GM12878 (cell line): ENCODE results near the gene MYO16. TPM values are rescaled to one million over a fixed set of nuclear protein-coding genes. Genes with fewer than 3 reads are reported as not detected.

Source experiments
- ATAC-seq: fragments of 200-7000 bp; cut with Tn5 transposase; 3 replicates; pipeline ENCODE4 v1.9.1; 2020; ENCODE audit warnings: mild to moderate bottlenecking, moderate library complexity
- BruUV-seq: library from RNA; stranded (reverse); fragments of 400-500 nt; replicated peaks from 2 replicates; lab custom pipeline; 2021; lab: Mats Ljungman, UMichigan
- CTCF ChIA-PET: fragments of 300-600 bp; sonication (Branson Sonifier 250); formaldehyde crosslinking; extraction: SDS; loops from one replicate; lab custom pipeline; 2021; ENCODE audit warnings: inconsistent platforms; lab: Yijun Ruan, JAX
- POLR2A ChIA-PET: fragments of 350-600 bp; formaldehyde crosslinking; extraction: SDS; loops from one replicate; lab custom pipeline; 2021; ENCODE audit warnings: inconsistent platforms; lab: Charles Lee
- RAD21 ChIA-PET: fragments of 300-600 bp; sonication (Branson Sonifier 250); formaldehyde crosslinking; loops from one replicate; lab custom pipeline; 2023; ENCODE audit warnings: antibody characterized with exemption; ENCODE audit not compliant: unreplicated experiment; lab: Charles Lee
- SMC1A ChIA-PET: fragments of 300-600 bp; sonication (Branson Sonifier 250); formaldehyde crosslinking; loops from one replicate; lab custom pipeline; 2023; ENCODE audit not compliant: unreplicated experiment, uncharacterized antibody; lab: Charles Lee
- DNase-seq: peaks from one replicate; pipeline ENCODE4 v3.0.0-alpha.2; 2011; ENCODE audit warnings: low read depth, low spot score
- FAIRE-seq: peaks from 3 replicates; lab custom pipeline; 2011; peaks lifted over from hg19 to GRCh38; lab: Jason Lieb, UNC
- H2AFZ ChIP-seq: 2 replicates; pipeline ENCODE4 v1.6.0; 2011; ENCODE audit warnings: low read depth, low read length, control low read depth; ENCODE audit not compliant: control insufficient read depth
- H3K27ac ChIP-seq: 2 replicates; pipeline ENCODE4 v1.5.1; 2011; ENCODE audit warnings: control low read depth; ENCODE audit not compliant: control insufficient read depth, insufficient read depth
- H3K27me3 ChIP-seq, 2 experiments: replicated peaks in 1 of 2; 2 replicates each; pipeline versions ENCODE4 v1.6.0 to v1.6.1; 2011; ENCODE audit warnings: low read length in 1 of 2; ENCODE audit not compliant: control insufficient read depth in 2 of 2, insufficient read depth in 2 of 2
- H3K36me3 ChIP-seq, 2 experiments: 2 replicates each; pipeline ENCODE4 v1.5.1; 2011; ENCODE audit warnings: low read length in 1 of 2; ENCODE audit not compliant: control insufficient read depth in 2 of 2, insufficient read depth in 2 of 2
- H3K4me1 ChIP-seq: 2 replicates; pipeline ENCODE4 v1.6.1; 2011; ENCODE audit warnings: mild to moderate bottlenecking, low read length, moderate library complexity, mixed read lengths; ENCODE audit not compliant: control insufficient read depth, insufficient read depth
- H3K4me2 ChIP-seq: 2 replicates; pipeline ENCODE4 v1.6.0; 2011; ENCODE audit warnings: control low read depth; ENCODE audit not compliant: control insufficient read depth, insufficient read depth
- H3K4me3 ChIP-seq: fragments of 200-600 bp; sonication (generic); 2 replicates; pipeline ENCODE4 v1.5.1; 2016
- H3K79me2 ChIP-seq: 2 replicates; pipeline ENCODE4 v1.6.0; 2011; ENCODE audit warnings: low read length; ENCODE audit not compliant: control insufficient read depth, insufficient read depth
- H3K9ac ChIP-seq: 2 replicates; pipeline ENCODE4 v1.8.0; 2011; ENCODE audit warnings: low read length, control low read depth, mixed read lengths; ENCODE audit not compliant: control insufficient read depth, insufficient read depth
- H3K9me3 ChIP-seq: replicated peaks from 3 replicates; pipeline ENCODE4 v1.5.1; 2011; ENCODE audit warnings: mild to moderate bottlenecking, low read length; ENCODE audit not compliant: control insufficient read depth, insufficient read depth
- H4K20me1 ChIP-seq: 2 replicates; pipeline ENCODE4 v1.6.0; 2011; ENCODE audit not compliant: control insufficient read depth, insufficient read depth
- BHLHE40 ChIP-seq, 2 experiments: fragments of 450-650 bp in 1 of 2; IDR thresholded peaks; 2 replicates each; pipeline ENCODE4 v1.6.1; 2011 to 2017; ENCODE audit warnings: low read depth in 2 of 2, borderline replicate concordance in 1 of 2, improper control_type of control experiment in 1 of 2, low read length in 1 of 2, mild to moderate bottlenecking in 1 of 2
- GABPA ChIP-seq: IDR thresholded peaks from 2 replicates; pipeline ENCODE4 v1.6.1; 2014; ENCODE audit warnings: antibody characterized with exemption, low read depth, mild to moderate bottlenecking, inconsistent platforms
- HDGF ChIP-seq: fragments of 450-650 bp; IDR thresholded peaks from 2 replicates; pipeline ENCODE4 v1.6.1; 2016; ENCODE audit warnings: antibody characterized with exemption
- IRF5 ChIP-seq: fragments of 450-650 bp; IDR thresholded peaks from 2 replicates; pipeline ENCODE4 v1.6.1; 2017; ENCODE audit warnings: borderline replicate concordance
- NR2C1 ChIP-seq: fragments of 450-650 bp; IDR thresholded peaks from 2 replicates; pipeline ENCODE4 v1.6.1; 2017; ENCODE audit warnings: antibody characterized with exemption, mild to moderate bottlenecking, moderate library complexity
- POLR2A ChIP-seq: IDR thresholded peaks from 2 replicates; pipeline ENCODE4 v1.6.1; 2011; ENCODE audit warnings: low read depth, mild to moderate bottlenecking, low read length
- ZBED1 ChIP-seq: IDR thresholded peaks from 2 replicates; pipeline ENCODE4 v1.6.1; 2016; ENCODE audit warnings: borderline replicate concordance
- WGBS: methylation state at CpG from one replicate; pipeline ENCODE4 v1.1.6; 2016; ENCODE audit warnings: low lambda C conversion rate; ENCODE audit not compliant: insufficient replicate concordance, insufficient coverage; ENCODE audit errors: missing lambda C conversion rate; 5-methylcytosine and 5-hydroxymethylcytosine counted together
- in situ Hi-C: fragments of 300-500 bp; cut with MboI; formaldehyde crosslinking; loops from 9 replicates; pipeline ENCODE4 v1.14.3; 2018; ENCODE audit warnings: mixed read lengths
- intact Hi-C: fragments of 100-400 bp; cut with micrococcal nuclease; formaldehyde crosslinking; loops from one replicate; pipeline ENCODE4 v1.14.2; 2022; ENCODE audit not compliant: unreplicated experiment
- polyA plus RNA-seq, 11 experiments: library from polyadenylated mRNA; depleted of rRNA in 4 of 11; unstranded in 6 of 11; stranded (reverse) in 5 of 11; fragments of >200 nt; fragmentation: Nextera tagmentation in 4 of 11; fragmentation: Illumina TruSeq in 1 of 11; extraction: Ambion mirVana in 4 of 11; extraction: Trizol in 1 of 11; gene quantifications; 1 replicate in 1 of 11; 2 replicates in 10 of 11; pipeline versions ENCODE4 v1.2.1 to v1.2.3, GENCODE V29; 2011 to 2016; ENCODE audit warnings: inconsistent platforms in 2 of 11, missing spikeins in 2 of 11, low read depth in 1 of 11
- total RNA-seq, 4 experiments: library from RNA; depleted of rRNA in 3 of 4; stranded (reverse); fragments of >200 nt in 3 of 4; fragmentation: Illumina TruSeq in 1 of 4; extraction: Trizol in 1 of 4; gene quantifications; 2 replicates each; pipeline versions ENCODE4 v1.2.1 to v1.2.3, GENCODE V29; 2013 to 2021
- TF ChIP-seq, protein P1 (sequence below): IDR thresholded peaks from 2 replicates; pipeline ENCODE4 v1.6.1; 2012; ENCODE audit warnings: improper control_type of control experiment, low read depth, low read length; ENCODE audit not compliant: insufficient replicate concordance
- TF ChIP-seq, protein P2 (sequence below): fragments of 450-650 bp; IDR thresholded peaks from 2 replicates; pipeline ENCODE4 v1.6.1; 2017; ENCODE audit warnings: low read depth, mild to moderate bottlenecking, moderate library complexity
- TF ChIP-seq, protein P3 (sequence below): fragments of 450-650 bp; IDR thresholded peaks from 2 replicates; pipeline ENCODE4 v1.6.1; 2017; ENCODE audit warnings: mild to moderate bottlenecking, moderate library complexity

MYO16 gene
- total and polyA plus RNA-seq, 10 of the 15 experiments (the other 5 are each of a cell fraction or from before 2014, with no cell fraction given): under 0.01 to 1.7 (median 0.05) TPM; not detected in 4

GRCh38 chr13:108632649-108633167 lies 3.3 kb downstream of the MYO16 start:
- WGBS: 25% methylated on average over 5 of the region's 5 CpGs
- H3K9ac ChIP-seq: no peak overlapping the region
- in situ Hi-C loops (no loop called here), intact Hi-C loops (no loop called here)
- H3K27me3 ChIP-seq: no peaks in the 10 kb centered on the region
- H3K4me2 ChIP-seq: no peak overlapping the region
- RAD21 ChIA-PET: interaction anchor here (1.3 to 1.7 kb wide), 2 partner anchors 35 to 57 kb away, joined by 4 read pairs; no protein-coding TSS in a partner anchor
- H3K79me2 ChIP-seq: no peaks in the 10 kb centered on the region
- ATAC-seq (peak; percentile 61), FAIRE-seq (no peak), DNase-seq (no peak)
- CTCF ChIA-PET: interaction anchor here (0.7 to 1.8 kb wide), 2 partner anchors 21 to 262 kb away, joined by 3 to 5 read pairs; no protein-coding TSS in a partner anchor
- H3K4me3 ChIP-seq: no peak overlapping the region
- no peaks in the 10 kb centered on the region for H4K20me1 ChIP-seq
- POLR2A ChIA-PET: no interaction called here
- H3K9me3 ChIP-seq: no peaks in the 10 kb centered on the region
- no TSS peak for BruUV-seq
- H3K36me3 ChIP-seq: no peaks in the 10 kb centered on the region
- no peaks in the 10 kb centered on the region for H3K4me1 ChIP-seq
- no peak overlapping the region for H2AFZ ChIP-seq
- SMC1A ChIA-PET: interaction anchor here (0.8 to 1.3 kb wide), 4 partner anchors 12 to 58 kb away, joined by 3 to 5 read pairs (median 3); no protein-coding TSS in a partner anchor
- H3K27ac ChIP-seq: no peak overlapping the region
- TF ChIP-seq, protein P1, sequence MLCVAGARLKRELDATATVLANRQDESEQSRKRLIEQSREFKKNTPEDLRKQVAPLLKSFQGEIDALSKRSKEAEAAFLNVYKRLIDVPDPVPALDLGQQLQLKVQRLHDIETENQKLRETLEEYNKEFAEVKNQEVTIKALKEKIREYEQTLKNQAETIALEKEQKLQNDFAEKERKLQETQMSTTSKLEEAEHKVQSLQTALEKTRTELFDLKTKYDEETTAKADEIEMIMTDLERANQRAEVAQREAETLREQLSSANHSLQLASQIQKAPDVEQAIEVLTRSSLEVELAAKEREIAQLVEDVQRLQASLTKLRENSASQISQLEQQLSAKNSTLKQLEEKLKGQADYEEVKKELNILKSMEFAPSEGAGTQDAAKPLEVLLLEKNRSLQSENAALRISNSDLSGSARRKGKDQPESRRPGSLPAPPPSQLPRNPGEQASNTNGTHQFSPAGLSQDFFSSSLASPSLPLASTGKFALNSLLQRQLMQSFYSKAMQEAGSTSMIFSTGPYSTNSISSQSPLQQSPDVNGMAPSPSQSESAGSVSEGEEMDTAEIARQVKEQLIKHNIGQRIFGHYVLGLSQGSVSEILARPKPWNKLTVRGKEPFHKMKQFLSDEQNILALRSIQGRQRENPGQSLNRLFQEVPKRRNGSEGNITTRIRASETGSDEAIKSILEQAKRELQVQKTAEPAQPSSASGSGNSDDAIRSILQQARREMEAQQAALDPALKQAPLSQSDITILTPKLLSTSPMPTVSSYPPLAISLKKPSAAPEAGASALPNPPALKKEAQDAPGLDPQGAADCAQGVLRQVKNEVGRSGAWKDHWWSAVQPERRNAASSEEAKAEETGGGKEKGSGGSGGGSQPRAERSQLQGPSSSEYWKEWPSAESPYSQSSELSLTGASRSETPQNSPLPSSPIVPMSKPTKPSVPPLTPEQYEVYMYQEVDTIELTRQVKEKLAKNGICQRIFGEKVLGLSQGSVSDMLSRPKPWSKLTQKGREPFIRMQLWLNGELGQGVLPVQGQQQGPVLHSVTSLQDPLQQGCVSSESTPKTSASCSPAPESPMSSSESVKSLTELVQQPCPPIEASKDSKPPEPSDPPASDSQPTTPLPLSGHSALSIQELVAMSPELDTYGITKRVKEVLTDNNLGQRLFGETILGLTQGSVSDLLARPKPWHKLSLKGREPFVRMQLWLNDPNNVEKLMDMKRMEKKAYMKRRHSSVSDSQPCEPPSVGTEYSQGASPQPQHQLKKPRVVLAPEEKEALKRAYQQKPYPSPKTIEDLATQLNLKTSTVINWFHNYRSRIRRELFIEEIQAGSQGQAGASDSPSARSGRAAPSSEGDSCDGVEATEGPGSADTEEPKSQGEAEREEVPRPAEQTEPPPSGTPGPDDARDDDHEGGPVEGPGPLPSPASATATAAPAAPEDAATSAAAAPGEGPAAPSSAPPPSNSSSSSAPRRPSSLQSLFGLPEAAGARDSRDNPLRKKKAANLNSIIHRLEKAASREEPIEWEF: no peak
- peak; percentile 82 to 93; a peak in 3 of 4 replicates for TF ChIP-seq BHLHE40 (IDR thresholded peaks at IDR 0.05; ENCODE audit: borderline replicate concordance in 1 of 2, low read depth in 2 of 2, low read length in 1 of 2)
- TF ChIP-seq, protein P2, sequence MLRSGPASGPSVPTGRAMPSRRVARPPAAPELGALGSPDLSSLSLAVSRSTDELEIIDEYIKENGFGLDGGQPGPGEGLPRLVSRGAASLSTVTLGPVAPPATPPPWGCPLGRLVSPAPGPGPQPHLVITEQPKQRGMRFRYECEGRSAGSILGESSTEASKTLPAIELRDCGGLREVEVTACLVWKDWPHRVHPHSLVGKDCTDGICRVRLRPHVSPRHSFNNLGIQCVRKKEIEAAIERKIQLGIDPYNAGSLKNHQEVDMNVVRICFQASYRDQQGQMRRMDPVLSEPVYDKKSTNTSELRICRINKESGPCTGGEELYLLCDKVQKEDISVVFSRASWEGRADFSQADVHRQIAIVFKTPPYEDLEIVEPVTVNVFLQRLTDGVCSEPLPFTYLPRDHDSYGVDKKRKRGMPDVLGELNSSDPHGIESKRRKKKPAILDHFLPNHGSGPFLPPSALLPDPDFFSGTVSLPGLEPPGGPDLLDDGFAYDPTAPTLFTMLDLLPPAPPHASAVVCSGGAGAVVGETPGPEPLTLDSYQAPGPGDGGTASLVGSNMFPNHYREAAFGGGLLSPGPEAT: peak; percentile 25; the same call in 1 of the 2 replicates
- TF ChIP-seq HDGF: no peak
- no peak for TF ChIP-seq IRF5
- no peak for TF ChIP-seq ZBED1
- TF ChIP-seq, protein P3, sequence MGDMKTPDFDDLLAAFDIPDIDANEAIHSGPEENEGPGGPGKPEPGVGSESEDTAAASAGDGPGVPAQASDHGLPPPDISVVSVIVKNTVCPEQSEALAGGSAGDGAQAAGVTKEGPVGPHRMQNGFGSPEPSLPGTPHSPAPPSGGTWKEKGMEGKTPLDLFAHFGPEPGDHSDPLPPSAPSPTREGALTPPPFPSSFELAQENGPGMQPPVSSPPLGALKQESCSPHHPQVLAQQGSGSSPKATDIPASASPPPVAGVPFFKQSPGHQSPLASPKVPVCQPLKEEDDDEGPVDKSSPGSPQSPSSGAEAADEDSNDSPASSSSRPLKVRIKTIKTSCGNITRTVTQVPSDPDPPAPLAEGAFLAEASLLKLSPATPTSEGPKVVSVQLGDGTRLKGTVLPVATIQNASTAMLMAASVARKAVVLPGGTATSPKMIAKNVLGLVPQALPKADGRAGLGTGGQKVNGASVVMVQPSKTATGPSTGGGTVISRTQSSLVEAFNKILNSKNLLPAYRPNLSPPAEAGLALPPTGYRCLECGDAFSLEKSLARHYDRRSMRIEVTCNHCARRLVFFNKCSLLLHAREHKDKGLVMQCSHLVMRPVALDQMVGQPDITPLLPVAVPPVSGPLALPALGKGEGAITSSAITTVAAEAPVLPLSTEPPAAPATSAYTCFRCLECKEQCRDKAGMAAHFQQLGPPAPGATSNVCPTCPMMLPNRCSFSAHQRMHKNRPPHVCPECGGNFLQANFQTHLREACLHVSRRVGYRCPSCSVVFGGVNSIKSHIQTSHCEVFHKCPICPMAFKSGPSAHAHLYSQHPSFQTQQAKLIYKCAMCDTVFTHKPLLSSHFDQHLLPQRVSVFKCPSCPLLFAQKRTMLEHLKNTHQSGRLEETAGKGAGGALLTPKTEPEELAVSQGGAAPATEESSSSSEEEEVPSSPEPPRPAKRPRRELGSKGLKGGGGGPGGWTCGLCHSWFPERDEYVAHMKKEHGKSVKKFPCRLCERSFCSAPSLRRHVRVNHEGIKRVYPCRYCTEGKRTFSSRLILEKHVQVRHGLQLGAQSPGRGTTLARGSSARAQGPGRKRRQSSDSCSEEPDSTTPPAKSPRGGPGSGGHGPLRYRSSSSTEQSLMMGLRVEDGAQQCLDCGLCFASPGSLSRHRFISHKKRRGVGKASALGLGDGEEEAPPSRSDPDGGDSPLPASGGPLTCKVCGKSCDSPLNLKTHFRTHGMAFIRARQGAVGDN: peak; percentile 83
- no peak for TF ChIP-seq POLR2A
- no peak for TF ChIP-seq GABPA
- no peak for TF ChIP-seq NR2C1
